Endodermal cell (in vitro differentiated cells): ENCODE data around the gene ATP5F1B. TPM values are rescaled to one million over a fixed set of nuclear protein-coding genes. Genes with fewer than 3 reads are reported as not detected.

Source experiments
- DNase-seq: peaks from one replicate; pipeline ENCODE4 v3.0.0-alpha.2; 2017
- H3K27ac ChIP-seq: 2 replicates; pipeline ENCODE4 v1.5.1; 2013; ENCODE audit warnings: mild to moderate bottlenecking, low read depth, low read length, moderate library complexity
- H3K27me3 ChIP-seq: 2 replicates; pipeline ENCODE4 v1.6.1; 2013; ENCODE audit warnings: mild to moderate bottlenecking, low read length, moderate library complexity; ENCODE audit not compliant: insufficient read depth, control insufficient read depth, poor library complexity, severe bottlenecking
- H3K36me3 ChIP-seq: 2 replicates; pipeline ENCODE4 v1.7.0; 2013; ENCODE audit warnings: mild to moderate bottlenecking, low read length, moderate library complexity; ENCODE audit not compliant: control insufficient read depth, insufficient read depth
- H3K4me1 ChIP-seq: one replicate; pipeline ENCODE4 v1.7.0; 2013; ENCODE audit warnings: low read length; ENCODE audit not compliant: control insufficient read depth, insufficient read depth
- H3K4me3 ChIP-seq: 2 replicates; pipeline ENCODE4 v1.5.1; 2013; ENCODE audit warnings: mild to moderate bottlenecking, low read length, moderate library complexity
- H3K9ac ChIP-seq: 2 replicates; pipeline ENCODE4 v1.6.1; 2013; ENCODE audit warnings: mild to moderate bottlenecking, low read length, moderate library complexity; ENCODE audit not compliant: poor library complexity, severe bottlenecking; ENCODE audit errors: extremely low read depth
- H3K9me3 ChIP-seq: 2 replicates; pipeline ENCODE4 v1.6.1; 2013; ENCODE audit warnings: mild to moderate bottlenecking, low read length, moderate library complexity; ENCODE audit not compliant: control insufficient read depth
- H3K27ac Mint-ChIP-seq: 2 replicates; pipeline ENCODE4 v1.8.0; 2020; ENCODE audit warnings: mixed read lengths
- H3K27me3 Mint-ChIP-seq: 2 replicates; pipeline ENCODE4 v1.8.0; 2021; ENCODE audit warnings: mild to moderate bottlenecking, mixed read lengths; ENCODE audit not compliant: insufficient read depth
- H3K36me3 Mint-ChIP-seq: 2 replicates; pipeline ENCODE4 v1.8.0; 2020; ENCODE audit warnings: low read depth, mixed read lengths
- H3K4me1 Mint-ChIP-seq: 2 replicates; pipeline ENCODE4 v1.8.0; 2020; ENCODE audit warnings: mixed read lengths
- H3K4me3 Mint-ChIP-seq: 2 replicates; pipeline ENCODE4 v1.8.0; 2020; ENCODE audit warnings: mild to moderate bottlenecking, moderate library complexity, mixed read lengths
- H3K9me3 Mint-ChIP-seq: 2 replicates; pipeline ENCODE4 v1.8.0; 2020; ENCODE audit warnings: mild to moderate bottlenecking, mixed read lengths
- CTCF ChIP-seq: fragments of 200-600 bp; sonication (generic); conservative IDR thresholded peaks from 2 replicates; pipeline ENCODE4 v1.5.0; 2021; ENCODE audit warnings: antibody characterized with exemption, mild to moderate bottlenecking
- WGBS, 2 experiments: methylation state at CpG; one replicate each; pipeline versions ENCODE4 v1.1.5 to v1.1.7; 2013; ENCODE audit warnings: missing lambda C conversion rate in 2 of 2, mixed read lengths in 1 of 2; ENCODE audit not compliant: insufficient coverage in 1 of 2, insufficient read length in 1 of 2; 5-methylcytosine and 5-hydroxymethylcytosine counted together
- total RNA-seq, 2 donors: library from RNA; stranded (reverse); fragmentation: NEBNext Ultra II Directional in 1 of 2; extraction: Animal tissue kit (Norgen Biotek cat#: 25700) in 1 of 2; gene quantifications; 2 replicates in 1 of 2; 3 replicates in 1 of 2; pipeline ENCODE4 v1.2.1, GENCODE V29; 2021

Gene ATP5F1B
- total RNA-seq, 2 donors from 2014 or later = 653 to 681 TPM

- Histone ChIP-seq H3K36me3 (peaks cover 50% of the 10 kb centered on the region), H3K4me3 (no peak overlapping the region), H3K27me3 (no peaks in the 10 kb centered on the region), H3K4me1 (peaks cover 9% of the 10 kb centered on the region), H3K9me3 (no peaks in the 10 kb centered on the region), H3K27ac (peak overlapping the region; percentile 89), H3K9ac (no peak overlapping the region)
- H3K36me3 Mint-ChIP-seq = peaks cover 45% of the 10 kb centered on the region
- no peaks in the 10 kb centered on the region for H3K9me3 Mint-ChIP-seq
- peak overlapping the region; percentile 58 for H3K27ac Mint-ChIP-seq
- no peak overlapping the region for H3K4me3 Mint-ChIP-seq
- no peak for DNase-seq
- no peaks in the 10 kb centered on the region for H3K27me3 Mint-ChIP-seq
- H3K4me1 Mint-ChIP-seq = peaks cover 34% of the 10 kb centered on the region
- 70% methylated on average over 2 of the region's 2 CpGs; no CpG with 5 or more reads in 1 of the 2 experiments for WGBS, 2 experiments
- no peak for TF ChIP-seq CTCF
These were observed 8.2 kb downstream of the ATP5F1B start for GRCh38 chr12:56637621-56638020.

GRCh38 chr12:56636675-56637540 lies 8.9 kb downstream of the ATP5F1B start:
- TF ChIP-seq CTCF = peak; percentile 72
- Histone ChIP-seq H3K36me3 (peaks cover 43% of the 10 kb centered on the region), H3K4me3 (peak overlapping the region; percentile 98), H3K27me3 (no peaks in the 10 kb centered on the region), H3K9me3 (no peaks in the 10 kb centered on the region), H3K9ac (peak overlapping the region; percentile 50), H3K27ac (peak overlapping the region; percentile 89), H3K4me1 (peaks cover 10% of the 10 kb centered on the region)
- DNase-seq = peak; percentile 100
- 7 to 13% methylated on average over 3 to 12 of the region's 12 CpGs for WGBS, 2 experiments
- Mint-ChIP-seq H3K27ac (peak overlapping the region; percentile 100), H3K27me3 (no peaks in the 10 kb centered on the region), H3K4me1 (peaks cover 40% of the 10 kb centered on the region), H3K9me3 (no peaks in the 10 kb centered on the region), H3K4me3 (peak overlapping the region; percentile 92), H3K36me3 (peaks cover 38% of the 10 kb centered on the region)

GRCh38 chr12:56635806-56636674 lies 9.7 kb downstream of the ATP5F1B start:
- peak; percentile 97 for DNase-seq
- 3 to 5% methylated on average over 16 to 20 of the region's 20 CpGs for WGBS, 2 experiments
- Mint-ChIP-seq H3K36me3 (peaks cover 34% of the 10 kb centered on the region), H3K4me3 (peak overlapping the region; percentile 92), H3K27me3 (no peaks in the 10 kb centered on the region), H3K27ac (peak overlapping the region; percentile 100), H3K4me1 (peaks cover 45% of the 10 kb centered on the region), H3K9me3 (no peaks in the 10 kb centered on the region)
- no peaks in the 10 kb centered on the region for H3K27me3 ChIP-seq
- H3K36me3 ChIP-seq = peaks cover 37% of the 10 kb centered on the region
- H3K4me3 ChIP-seq = peak overlapping the region; percentile 98
- H3K9me3 ChIP-seq = no peaks in the 10 kb centered on the region
- peak overlapping the region; percentile 89 for H3K27ac ChIP-seq
- peak overlapping the region; percentile 70 for H3K9ac ChIP-seq
- H3K4me1 ChIP-seq = peaks cover 10% of the 10 kb centered on the region
- no peak for TF ChIP-seq CTCF
